Tibial nerve (tissue), 4 donors: ENCODE results near the gene TRMT1. TPM values are rescaled to one million over a fixed set of nuclear protein-coding genes. Genes with fewer than 3 reads are reported as not detected.
A peak's percentile ranks its signal among the peaks of the same experiment; 100 is the strongest.

ENCODE experiments used
- DNase-seq, 2 donors: peaks; one replicate each; pipeline ENCODE4 v3.0.0-alpha.2; 2019; ENCODE audit warnings: low spot score in 2 of 2
- H3K27ac ChIP-seq, 4 donors: fragments of 200-600 bp; sonication (generic) in 3 of 4; one replicate each; pipeline ENCODE4 v1.5.1; 2017 to 2019; ENCODE audit warnings: mild to moderate bottlenecking in 1 of 4
- H3K27me3 ChIP-seq, 2 donors: fragments of 200-600 bp; sonication (generic) in 1 of 2; one replicate each; pipeline versions ENCODE4 v1.5.1 to v1.6.0; 2017 to 2019
- H3K36me3 ChIP-seq, 3 donors: fragments of 200-600 bp; sonication (generic); one replicate each; pipeline ENCODE4 v1.5.1; 2018 to 2019
- H3K4me1 ChIP-seq, 4 donors: fragments of 200-600 bp; sonication (generic) in 3 of 4; one replicate each; pipeline ENCODE4 v1.5.1; 2017 to 2019
- H3K4me3 ChIP-seq, 4 donors: fragments of 200-600 bp; sonication (generic) in 3 of 4; one replicate each; pipeline ENCODE4 v1.5.1; 2017 to 2019; ENCODE audit warnings: mild to moderate bottlenecking in 1 of 4, moderate library complexity in 1 of 4
- H3K9me3 ChIP-seq, 4 donors: fragments of 200-600 bp; sonication (generic) in 3 of 4; one replicate each; pipeline ENCODE4 v1.5.1; 2017 to 2019
- CTCF ChIP-seq, 5 experiments: fragments of 200-600 bp in 3 of 5; fragments of 450-650 bp in 2 of 5; sonication (generic) in 3 of 5; IDR thresholded peaks; one replicate each; pipeline ENCODE4 v1.5.1; 2016 to 2019; ENCODE audit warnings: antibody characterized with exemption in 5 of 5, mild to moderate bottlenecking in 3 of 5, moderate library complexity in 2 of 5
- EP300 ChIP-seq, 2 donors: sonication (generic); formaldehyde crosslinking; IDR thresholded peaks; one replicate each; pipeline ENCODE4 v1.6.1; 2017; ENCODE audit warnings: antibody characterized with exemption in 2 of 2, mild to moderate bottlenecking in 1 of 2
- POLR2A ChIP-seq, 2 donors: fragments of 450-650 bp; IDR thresholded peaks; one replicate each; pipeline ENCODE4 v1.6.1; 2017; ENCODE audit warnings: antibody characterized with exemption in 2 of 2, mild to moderate bottlenecking in 2 of 2, moderate library complexity in 2 of 2
- WGBS, 2 donors: methylation state at CpG; one replicate each; pipeline ENCODE4 v1.1.5; 2018; 5-methylcytosine and 5-hydroxymethylcytosine counted together
- total RNA-seq, 4 donors: library from RNA; depleted of rRNA; stranded (reverse); fragments of >200 nt; gene quantifications; one replicate each; pipeline ENCODE4 v1.1.0, GENCODE V29; 2016

The TRMT1 gene
- total RNA-seq, 4 donors from 2014 or later: 38.4 to 92.7 (median 49.2) TPM

- Histone ChIP-seq H3K27me3 (no peaks in the 10 kb centered on the region), H3K4me3 (no peak overlapping the region), H3K9me3 (no peaks in the 10 kb centered on the region), H3K27ac (peak overlapping the region in 3 of 4 donors; percentile 45 to 96 (median 83)), H3K4me1 (peaks cover 2 to 100% (median 78%) of the 10 kb centered on the region in 4 donors), H3K36me3 (no peaks in the 10 kb centered on the region)
- WGBS, 2 donors: 52 to 66% methylated on average over 12 to 16 of the region's 17 CpGs
- no peak for TF ChIP-seq CTCF (IDR thresholded peaks at IDR 0.05)
- no peak for TF ChIP-seq POLR2A (IDR thresholded peaks at IDR 0.05)
- no peak for DNase-seq
Measured at GRCh38 chr19:13066933-13067807, 49.4 kb downstream of the TRMT1 start.

GRCh38 chr19:13066226-13066625 is 50.3 kb downstream of the TRMT1 start:
- no peaks in the 10 kb centered on the region for H3K36me3 ChIP-seq
- no peaks in the 10 kb centered on the region for H3K27me3 ChIP-seq
- no peak for TF ChIP-seq EP300 (IDR thresholded peaks at IDR 0.05)
- no peak for TF ChIP-seq CTCF (IDR thresholded peaks at IDR 0.05)
- no peak for TF ChIP-seq POLR2A (IDR thresholded peaks at IDR 0.05)
- H3K27ac ChIP-seq: peak overlapping the region in 2 of 4 donors; percentile 70 to 96
- WGBS, 2 donors: 63 to 84% methylated on average over 5 of the region's 5 CpGs
- DNase-seq: no peak
- no peaks in the 10 kb centered on the region for H3K9me3 ChIP-seq
- H3K4me1 ChIP-seq: peaks cover 2 to 100% (median 80%) of the 10 kb centered on the region in 4 donors
- H3K4me3 ChIP-seq: no peak overlapping the region

- WGBS, 2 donors: 41 to 45% methylated on average over 6 of the region's 6 CpGs
- Histone ChIP-seq H3K27ac (peak overlapping the region; percentile 21 to 96 (median 66)), H3K4me1 (peaks cover 2 to 100% (median 84%) of the 10 kb centered on the region in 4 donors), H3K27me3 (no peaks in the 10 kb centered on the region), H3K4me3 (no peak overlapping the region), H3K36me3 (no peaks in the 10 kb centered on the region), H3K9me3 (no peaks in the 10 kb centered on the region)
- TF ChIP-seq EP300 (IDR thresholded peaks at IDR 0.05): no peak
- TF ChIP-seq POLR2A (IDR thresholded peaks at IDR 0.05): no peak
- TF ChIP-seq CTCF (IDR thresholded peaks at IDR 0.05): no peak
- no peak for DNase-seq
Measured at GRCh38 chr19:13064092-13064489, 52.4 kb downstream of the TRMT1 start.

GRCh38 chr19:13063461-13064091 is 53.0 kb downstream of the TRMT1 start:
- peak overlapping the region; percentile 21 to 96 (median 66) for H3K27ac ChIP-seq
- H3K36me3 ChIP-seq: no peaks in the 10 kb centered on the region
- peaks cover 2 to 100% (median 83%) of the 10 kb centered on the region in 4 donors for H3K4me1 ChIP-seq
- TF ChIP-seq POLR2A (IDR thresholded peaks at IDR 0.05) (no peak), EP300 (IDR thresholded peaks at IDR 0.05) (no peak), CTCF (IDR thresholded peaks at IDR 0.05) (no peak)
- H3K27me3 ChIP-seq: no peaks in the 10 kb centered on the region
- 49 to 53% methylated on average over 5 of the region's 5 CpGs for WGBS, 2 donors
- DNase-seq: no peak
- H3K4me3 ChIP-seq: no peak overlapping the region
- no peaks in the 10 kb centered on the region for H3K9me3 ChIP-seq

GRCh38 chr19:13062317-13062716 is 54.2 kb downstream of the TRMT1 start:
- Histone ChIP-seq H3K27me3 (no peaks in the 10 kb centered on the region), H3K36me3 (no peaks in the 10 kb centered on the region), H3K4me3 (no peak overlapping the region), H3K4me1 (peaks cover 0 to 100% (median 85%) of the 10 kb centered on the region in 4 donors), H3K27ac (peak overlapping the region; percentile 72 to 100 (median 86)), H3K9me3 (no peaks in the 10 kb centered on the region)
- TF ChIP-seq EP300 (IDR thresholded peaks at IDR 0.05) (no peak), POLR2A (IDR thresholded peaks at IDR 0.05) (no peak), CTCF (IDR thresholded peaks at IDR 0.05) (no peak)
- DNase-seq: no peak
